Keratinocyte (primary cell): ENCODE results near the gene FMO4. TPM values are rescaled to one million over a fixed set of nuclear protein-coding genes. Genes with fewer than 3 reads are reported as not detected.
"Not testable (repeated sequence)": the region's sequence is repeated elsewhere in the genome, so short reads cannot be mapped to it uniquely, and the experiment has no call there.

ENCODE experiments used
- DNase-seq: peaks from one replicate; pipeline ENCODE4 v3.0.0-alpha.2; 2011; ENCODE audit warnings: low read depth, missing footprints, low spot score
- FAIRE-seq: peaks from 2 replicates; lab custom pipeline; 2011; peaks lifted over from hg19 to GRCh38; lab: Jason Lieb, UNC
- H2AFZ ChIP-seq: 2 replicates; pipeline ENCODE4 v1.6.0; 2012; ENCODE audit warnings: low read length, control low read depth, inconsistent platforms; ENCODE audit not compliant: control insufficient read depth
- H3K27ac ChIP-seq: 2 replicates; pipeline ENCODE4 v1.5.1; 2011; ENCODE audit warnings: low read length; ENCODE audit not compliant: control insufficient read depth, insufficient read depth
- H3K27me3 ChIP-seq: 3 replicates; pipeline ENCODE4 v1.6.0; 2011; ENCODE audit warnings: low read length; ENCODE audit not compliant: control insufficient read depth, insufficient read depth; ENCODE audit errors: extremely low read depth
- H3K36me3 ChIP-seq, 2 experiments: 2 replicates in 1 of 2; 3 replicates in 1 of 2; pipeline ENCODE4 v1.5.1; 2011; ENCODE audit warnings: low read length in 2 of 2, mild to moderate bottlenecking in 1 of 2; ENCODE audit not compliant: control insufficient read depth in 2 of 2, insufficient read depth in 2 of 2; ENCODE audit errors: extremely low read depth in 1 of 2
- H3K4me1 ChIP-seq: 3 replicates; pipeline ENCODE4 v1.5.1; 2011; ENCODE audit warnings: low read length; ENCODE audit not compliant: control insufficient read depth, insufficient read depth; ENCODE audit errors: extremely low read depth
- H3K4me2 ChIP-seq: 3 replicates; pipeline ENCODE4 v1.6.0; 2011; ENCODE audit warnings: low read depth, low read length; ENCODE audit not compliant: control insufficient read depth, insufficient read depth; ENCODE audit errors: extremely low read depth
- H3K4me3 ChIP-seq, 3 experiments: fragments of 200-600 bp in 1 of 3; sonication (generic) in 1 of 3; 2 replicates in 2 of 3; 3 replicates in 1 of 3; pipeline ENCODE4 v1.5.1; 2011 to 2016; ENCODE audit warnings: low read length in 3 of 3, mild to moderate bottlenecking in 3 of 3, control low read depth in 2 of 3, inconsistent platforms in 1 of 3, low read depth in 1 of 3, mixed read lengths in 1 of 3, mixed run types in 1 of 3, moderate library complexity in 1 of 3; ENCODE audit not compliant: control insufficient read depth in 2 of 3, insufficient read depth in 2 of 3; ENCODE audit errors: extremely low read depth in 1 of 3
- H3K79me2 ChIP-seq: 2 replicates; pipeline ENCODE4 v1.6.0; 2012; ENCODE audit warnings: low read length; ENCODE audit not compliant: control insufficient read depth, insufficient read depth
- H3K9ac ChIP-seq: 3 replicates; pipeline ENCODE4 v1.6.0; 2011; ENCODE audit warnings: low read length; ENCODE audit not compliant: control insufficient read depth, insufficient read depth; ENCODE audit errors: extremely low read depth
- H3K9me1 ChIP-seq: 3 replicates; pipeline ENCODE4 v1.6.0; 2011; ENCODE audit warnings: low read length; ENCODE audit not compliant: control insufficient read depth, insufficient read depth; ENCODE audit errors: extremely low read depth
- H3K9me3 ChIP-seq: 2 replicates; pipeline ENCODE4 v1.5.1; 2012; ENCODE audit warnings: low read depth, low read length; ENCODE audit not compliant: control insufficient read depth
- H4K20me1 ChIP-seq: 3 replicates; pipeline ENCODE4 v1.6.0; 2011; ENCODE audit warnings: low read length; ENCODE audit not compliant: control insufficient read depth, insufficient read depth; ENCODE audit errors: extremely low read depth
- EZH2 ChIP-seq: IDR thresholded peaks from one replicate; pipeline ENCODE4 v1.6.1; 2012; ENCODE audit warnings: inconsistent platforms, mild to moderate bottlenecking, low read length, moderate library complexity
- dilution Hi-C: fragments of 300-500 bp; cut with MboI; formaldehyde crosslinking; loops from one replicate; pipeline ENCODE4 v1.7.0; 2020; ENCODE audit warnings: low sequenced_read_pairs; ENCODE audit not compliant: extremely low pct_ligation_motif_present
- polyA plus RNA-seq, 5 experiments: library from polyadenylated mRNA; depleted of rRNA in 3 of 5; stranded (reverse) in 3 of 5; stranded (forward) in 1 of 5; unstranded in 1 of 5; fragments of >200 nt; gene quantifications; 1 replicate in 1 of 5; 2 replicates in 3 of 5; 3 replicates in 1 of 5; pipeline versions ENCODE4 v1.2.1 to v1.2.3, GENCODE V29; 2011 to 2012; ENCODE audit warnings: missing spikeins in 2 of 5, low read depth in 1 of 5, low replicate concordance in 1 of 5
- TF ChIP-seq, protein P1 (sequence below), 3 experiments: IDR thresholded peaks in 1 of 3; conservative IDR thresholded peaks in 1 of 3; optimal IDR thresholded peaks in 1 of 3; 2 replicates in 2 of 3; 3 replicates in 1 of 3; pipeline versions ENCODE3 to v1.5.1; 2011; ENCODE audit warnings: low read length in 3 of 3, mild to moderate bottlenecking in 3 of 3, moderate library complexity in 2 of 3, control low read depth in 1 of 3, inconsistent platforms in 1 of 3; ENCODE audit not compliant: insufficient read depth in 2 of 3; ENCODE audit errors: extremely low read depth in 1 of 3

The FMO4 gene
- polyA plus RNA-seq, 1 donor (not counting 4 experiments of a cell fraction or from before 2014, with no cell fraction given): 4.7 TPM

GRCh38 chr1:171290621-171291020 lies 23.4 kb upstream of the FMO4 start:
- no peaks in the 10 kb centered on the region for H3K36me3 ChIP-seq
- H3K27me3 ChIP-seq: no peaks in the 10 kb centered on the region
- dilution Hi-C loops: no loop called here
- no peak overlapping the region for H3K27ac ChIP-seq
- H3K9me3 ChIP-seq: no peaks in the 10 kb centered on the region
- H2AFZ ChIP-seq: no peak overlapping the region
- no peaks in the 10 kb centered on the region for H4K20me1 ChIP-seq
- no peak overlapping the region for H3K4me2 ChIP-seq
- DNase-seq: no peak
- H3K9ac ChIP-seq: no peak overlapping the region
- FAIRE-seq: no peak
- H3K4me1 ChIP-seq: peaks cover 10% of the 10 kb centered on the region
- no peaks in the 10 kb centered on the region for H3K9me1 ChIP-seq
- no peaks in the 10 kb centered on the region for H3K79me2 ChIP-seq
- no peak overlapping the region for H3K4me3 ChIP-seq
- TF ChIP-seq EZH2: no peak
- TF ChIP-seq, protein P1, sequence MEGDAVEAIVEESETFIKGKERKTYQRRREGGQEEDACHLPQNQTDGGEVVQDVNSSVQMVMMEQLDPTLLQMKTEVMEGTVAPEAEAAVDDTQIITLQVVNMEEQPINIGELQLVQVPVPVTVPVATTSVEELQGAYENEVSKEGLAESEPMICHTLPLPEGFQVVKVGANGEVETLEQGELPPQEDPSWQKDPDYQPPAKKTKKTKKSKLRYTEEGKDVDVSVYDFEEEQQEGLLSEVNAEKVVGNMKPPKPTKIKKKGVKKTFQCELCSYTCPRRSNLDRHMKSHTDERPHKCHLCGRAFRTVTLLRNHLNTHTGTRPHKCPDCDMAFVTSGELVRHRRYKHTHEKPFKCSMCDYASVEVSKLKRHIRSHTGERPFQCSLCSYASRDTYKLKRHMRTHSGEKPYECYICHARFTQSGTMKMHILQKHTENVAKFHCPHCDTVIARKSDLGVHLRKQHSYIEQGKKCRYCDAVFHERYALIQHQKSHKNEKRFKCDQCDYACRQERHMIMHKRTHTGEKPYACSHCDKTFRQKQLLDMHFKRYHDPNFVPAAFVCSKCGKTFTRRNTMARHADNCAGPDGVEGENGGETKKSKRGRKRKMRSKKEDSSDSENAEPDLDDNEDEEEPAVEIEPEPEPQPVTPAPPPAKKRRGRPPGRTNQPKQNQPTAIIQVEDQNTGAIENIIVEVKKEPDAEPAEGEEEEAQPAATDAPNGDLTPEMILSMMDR (optimal IDR thresholded peaks at IDR 0.05 in 1 of 3, IDR thresholded peaks at IDR 0.05 in 1 of 3, conservative IDR thresholded peaks at IDR 0.05 in 1 of 3; ENCODE audit: extremely low read depth in 1 of 3, insufficient read depth in 2 of 3, low read length in 3 of 3): no peak

- no peak for DNase-seq
- Histone ChIP-seq H3K27ac (no peak overlapping the region), H3K27me3 (no peaks in the 10 kb centered on the region), H3K9me3 (no peaks in the 10 kb centered on the region), H4K20me1 (no peaks in the 10 kb centered on the region), H3K4me1 (no peaks in the 10 kb centered on the region), H3K9ac (no peak overlapping the region), H3K36me3 (no peaks in the 10 kb centered on the region), H3K4me2 (no peak overlapping the region), H3K79me2 (no peaks in the 10 kb centered on the region), H2AFZ (no peak overlapping the region), H3K9me1 (no peaks in the 10 kb centered on the region), H3K4me3 (no peak overlapping the region)
- dilution Hi-C loops: no loop called here
- TF ChIP-seq, protein P1 (optimal IDR thresholded peaks at IDR 0.05 in 1 of 3, IDR thresholded peaks at IDR 0.05 in 1 of 3, conservative IDR thresholded peaks at IDR 0.05 in 1 of 3; ENCODE audit: extremely low read depth in 1 of 3, insufficient read depth in 2 of 3, low read length in 3 of 3): no peak
- no peak for TF ChIP-seq EZH2
- no peak for FAIRE-seq
These were observed 21.2 kb upstream of the FMO4 start for GRCh38 chr1:171292799-171293198.

- not testable (repeated sequence) for FAIRE-seq, H3K4me2 ChIP-seq, H3K27ac ChIP-seq
These were observed 18.6 kb upstream of the FMO4 start for GRCh38 chr1:171295383-171295782.

More at GRCh38 chr1:171295383-171295782, 18.6 kb upstream of the FMO4 start:
- H3K4me1 ChIP-seq, DNase-seq, H4K20me1 ChIP-seq, H3K79me2 ChIP-seq, H2AFZ ChIP-seq, H3K9me3 ChIP-seq, H3K27me3 ChIP-seq, H3K9ac ChIP-seq, H3K36me3 ChIP-seq, dilution Hi-C loops, H3K9me1 ChIP-seq, H3K4me3 ChIP-seq: not testable (repeated sequence)
